HG03135 (cell line): ENCODE results near the gene PCNX1.
"Not testable (repeated sequence)": the region's sequence is repeated elsewhere in the genome, so short reads cannot be mapped to it uniquely, and the experiment has no call there.

Experiments
- ATAC-seq: cut with Tn5 transposase; IDR thresholded peaks from one replicate; pipeline ENCODE4 v1.9.1; 2021; ENCODE audit warnings: mild to moderate bottlenecking, moderate library complexity; ENCODE audit not compliant: unreplicated experiment

The PCNX1 gene

GRCh38 chr14:71063351-71063750 is 156.1 kb downstream of the PCNX1 start:
- ATAC-seq = no peak

GRCh38 chr14:71064747-71065146 is 157.5 kb downstream of the PCNX1 start:
- not testable (repeated sequence) for ATAC-seq

GRCh38 chr14:71070169-71070568 is 162.9 kb downstream of the PCNX1 start:
- no peak for ATAC-seq

GRCh38 chr14:71071042-71071441 is 163.8 kb downstream of the PCNX1 start:
- ATAC-seq = no peak

- no peak for ATAC-seq
These were observed 169.3 kb downstream of the PCNX1 start for GRCh38 chr14:71076462-71077092.

GRCh38 chr14:71078500-71078899 is 171.2 kb downstream of the PCNX1 start:
- no peak for ATAC-seq

GRCh38 chr14:71086567-71086966 is 179.3 kb downstream of the PCNX1 start:
- ATAC-seq = no peak

- no peak for ATAC-seq
These were observed 182.7 kb downstream of the PCNX1 start for GRCh38 chr14:71089971-71090370.

GRCh38 chr14:71094722-71095121 is 187.5 kb downstream of the PCNX1 start:
- ATAC-seq = no peak

GRCh38 chr14:71096947-71097346 is 189.7 kb downstream of the PCNX1 start:
- ATAC-seq = no peak

GRCh38 chr14:71103662-71104484 is 196.6 kb downstream of the PCNX1 start:
- no peak for ATAC-seq

GRCh38 chr14:71105177-71105576 is 197.9 kb downstream of the PCNX1 start:
- no peak for ATAC-seq

- no peak for ATAC-seq
These were observed 200.7 kb downstream of the PCNX1 start for GRCh38 chr14:71107921-71108320.

- ATAC-seq = no peak
These were observed 201.3 kb downstream of the PCNX1 start for GRCh38 chr14:71108398-71109119.

- no peak for ATAC-seq
These were observed 206.1 kb downstream of the PCNX1 start for GRCh38 chr14:71113376-71113775.

- ATAC-seq = no peak
These were observed 207.3 kb downstream of the PCNX1 start for GRCh38 chr14:71114565-71114964.

GRCh38 chr14:71115306-71115705 is 208.0 kb downstream of the PCNX1 start:
- no peak for ATAC-seq

GRCh38 chr14:71115821-71116567 is 208.7 kb downstream of the PCNX1 start:
- no peak for ATAC-seq

GRCh38 chr14:71116568-71117122 is 209.4 kb downstream of the PCNX1 start:
- no peak for ATAC-seq

- ATAC-seq = no peak
These were observed 210.8 kb downstream of the PCNX1 start for GRCh38 chr14:71117839-71118743.
